GM12872 (cell line): ENCODE measurements around the gene ENDOV.

ENCODE experiments used
- CTCF ChIP-seq: IDR thresholded peaks from 3 replicates; pipeline ENCODE4 v1.5.1; 2011; ENCODE audit warnings: low read depth, mild to moderate bottlenecking, low read length, moderate library complexity; ENCODE audit not compliant: insufficient read depth

ENDOV gene

GRCh38 chr17:80431246-80432195 is 16.6 kb downstream of the ENDOV start:
- TF ChIP-seq CTCF: no peak

- no peak for TF ChIP-seq CTCF
Observed at GRCh38 chr17:80432350-80432955, 17.5 kb downstream of the ENDOV start.

GRCh38 chr17:80432961-80433550 is 18.1 kb downstream of the ENDOV start:
- no peak for TF ChIP-seq CTCF

GRCh38 chr17:80433916-80434666 is 19.1 kb downstream of the ENDOV start:
- no peak for TF ChIP-seq CTCF

GRCh38 chr17:80437532-80437931 is 22.6 kb downstream of the ENDOV start:
- no peak for TF ChIP-seq CTCF

GRCh38 chr17:80438806-80439205 is 23.8 kb downstream of the ENDOV start:
- TF ChIP-seq CTCF: no peak

GRCh38 chr17:80439499-80439898 is 24.5 kb downstream of the ENDOV start:
- TF ChIP-seq CTCF: no peak
